Stimulated activated CD8-positive, alpha-beta memory T cell treated with anti-CD3 and anti-CD28 coated beads, Interleukin-15, amount 100 ng/mL, for 24 hours (primary cell): ENCODE measurements around the gene PTPRU.
A peak's percentile ranks its signal among the peaks of the same experiment; 100 is the strongest.
"Not testable (repeated sequence)": the region's sequence is repeated elsewhere in the genome, so short reads cannot be mapped to it uniquely, and the experiment has no call there.

Source experiments
- DNase-seq: peaks from one replicate; pipeline ENCODE4 v3.0.0-alpha.2; 2020; ENCODE audit warnings: low read depth

PTPRU gene

GRCh38 chr1:29222260-29222659 is 14.1 kb upstream of the PTPRU start:
- not testable (repeated sequence) for DNase-seq

GRCh38 chr1:29222686-29223085 is 13.6 kb upstream of the PTPRU start:
- no peak for DNase-seq

GRCh38 chr1:29223521-29223920 is 12.8 kb upstream of the PTPRU start:
- DNase-seq, result no peak

- no peak for DNase-seq
Measured at GRCh38 chr1:29224356-29224837, 11.9 kb upstream of the PTPRU start.

- no peak for DNase-seq
Measured at GRCh38 chr1:29225361-29225760, 11.0 kb upstream of the PTPRU start.

- no peak for DNase-seq
Measured at GRCh38 chr1:29227511-29227910, 8.8 kb upstream of the PTPRU start.

- no peak for DNase-seq
Measured at GRCh38 chr1:29230204-29230552, 6.1 kb upstream of the PTPRU start.

- peak; percentile 97 for DNase-seq
Measured at GRCh38 chr1:29230553-29231378, 5.6 kb upstream of the PTPRU start, which contains the start of gene MECR. MECR (minus strand) TSS chr1:29230934; CDS start chr1:29230906, 28 bp downstream.

GRCh38 chr1:29232387-29232786 is 3.9 kb upstream of the PTPRU start:
- no peak for DNase-seq

GRCh38 chr1:29233693-29234092 is 2.6 kb upstream of the PTPRU start:
- no peak for DNase-seq

- no peak for DNase-seq
Measured at GRCh38 chr1:29234471-29234870, 1.9 kb upstream of the PTPRU start.

GRCh38 chr1:29234881-29235280 is 1.4 kb upstream of the PTPRU start:
- not testable (repeated sequence) for DNase-seq

GRCh38 chr1:29236712-29237128 is 398 bp downstream of the PTPRU start:
- no peak for DNase-seq

GRCh38 chr1:29237129-29237821 is 953 bp downstream of the PTPRU start:
- DNase-seq, result no peak

- no peak for DNase-seq
Measured at GRCh38 chr1:29237852-29238619, 1.7 kb downstream of the PTPRU start.

GRCh38 chr1:29238620-29239002 is 2.3 kb downstream of the PTPRU start:
- no peak for DNase-seq

- DNase-seq, result no peak
Measured at GRCh38 chr1:29239142-29239541, 2.8 kb downstream of the PTPRU start.

- no peak for DNase-seq
Measured at GRCh38 chr1:29240400-29240837, 4.1 kb downstream of the PTPRU start.

- no peak for DNase-seq
Measured at GRCh38 chr1:29240986-29241385, 4.7 kb downstream of the PTPRU start.

- DNase-seq, result no peak
Measured at GRCh38 chr1:29243023-29243870, 6.9 kb downstream of the PTPRU start.

GRCh38 chr1:29243871-29244200 is 7.5 kb downstream of the PTPRU start:
- no peak for DNase-seq

GRCh38 chr1:29245261-29245660 is 8.9 kb downstream of the PTPRU start:
- DNase-seq, result no peak
